Subcutaneous abdominal adipose tissue (tissue), 5 donors: ENCODE measurements around the gene PDCD2L.
"Not testable (repeated sequence)": the region's sequence is repeated elsewhere in the genome, so short reads cannot be mapped to it uniquely, and the experiment has no call there.

Experiments
- H3K27ac ChIP-seq: one replicate; pipeline ENCODE4 v1.7.0; 2013; ENCODE audit warnings: low read depth, mild to moderate bottlenecking, inconsistent platforms, low read length, moderate library complexity
- H3K27me3 ChIP-seq, 5 donors: one replicate each; pipeline ENCODE4 v1.7.0; 2013; ENCODE audit warnings: low read length in 5 of 5, inconsistent platforms in 1 of 5; ENCODE audit not compliant: control insufficient read depth in 5 of 5, insufficient read depth in 4 of 5
- H3K36me3 ChIP-seq, 5 donors: one replicate each; pipeline ENCODE4 v1.7.0; 2013; ENCODE audit warnings: low read length in 5 of 5; ENCODE audit not compliant: control insufficient read depth in 5 of 5, insufficient read depth in 5 of 5
- H3K4me1 ChIP-seq, 5 donors: one replicate each; pipeline ENCODE4 v1.7.0; 2013; ENCODE audit warnings: low read length in 5 of 5, mild to moderate bottlenecking in 3 of 5, moderate library complexity in 1 of 5; ENCODE audit not compliant: control insufficient read depth in 5 of 5, insufficient read depth in 5 of 5
- H3K4me3 ChIP-seq, 5 donors: one replicate each; pipeline ENCODE4 v1.7.0; 2013; ENCODE audit warnings: low read length in 5 of 5, low read depth in 1 of 5
- H3K9ac ChIP-seq, 5 donors: one replicate each; pipeline ENCODE4 v1.7.0; 2013; ENCODE audit warnings: low read length in 5 of 5, mild to moderate bottlenecking in 4 of 5, moderate library complexity in 3 of 5
- H3K9me3 ChIP-seq, 5 donors: one replicate each; pipeline ENCODE4 v1.7.0; 2013; ENCODE audit warnings: low read length in 5 of 5; ENCODE audit not compliant: control insufficient read depth in 5 of 5
- donor health status: healthy.
- donor health status: healthy.
- donor health status: healthy.
- donor health status: healthy.
- donor health status: healthy.

PDCD2L gene

GRCh38 chr19:34459614-34460013 lies 55.4 kb downstream of the PDCD2L start:
- Histone ChIP-seq H3K4me3 (no peak overlapping the region), H3K9me3 (no peaks in the 10 kb centered on the region), H3K36me3 (peaks cover 53 to 84% (median 69%) of the 10 kb centered on the region in 5 donors), H3K27me3 (no peaks in the 10 kb centered on the region), H3K9ac (peak overlapping the region in 1 of 5 donors; percentile 17), H3K27ac (no peak overlapping the region), H3K4me1 (peaks cover 6 to 19% (median 14%) of the 10 kb centered on the region in 5 donors)

GRCh38 chr19:34461375-34462100 lies 57.3 kb downstream of the PDCD2L start:
- Histone ChIP-seq H3K4me3 (no peak overlapping the region), H3K27me3 (no peaks in the 10 kb centered on the region), H3K27ac (peak overlapping the region; percentile 37), H3K4me1 (peaks cover 6 to 37% (median 24%) of the 10 kb centered on the region in 5 donors), H3K36me3 (peaks cover 48 to 88% (median 66%) of the 10 kb centered on the region in 5 donors), H3K9me3 (no peaks in the 10 kb centered on the region), H3K9ac (peak overlapping the region in 2 of 5 donors; percentile 43 to 48)

- H3K36me3 ChIP-seq: peaks cover 51 to 92% (median 75%) of the 10 kb centered on the region in 5 donors
- peaks cover 6 to 38% (median 24%) of the 10 kb centered on the region in 5 donors for H3K4me1 ChIP-seq
- not testable (repeated sequence) for H3K4me3 ChIP-seq, H3K27me3 ChIP-seq, H3K9me3 ChIP-seq, H3K9ac ChIP-seq
- peak overlapping the region; percentile 23 for H3K27ac ChIP-seq
Observed at GRCh38 chr19:34464785-34465184, 60.6 kb downstream of the PDCD2L start.

- Histone ChIP-seq H3K27me3 (no peaks in the 10 kb centered on the region), H3K4me1 (peaks cover 0 to 24% (median 10%) of the 10 kb centered on the region in 5 donors), H3K4me3 (no peak overlapping the region), H3K27ac (no peak overlapping the region), H3K9ac (no peak overlapping the region), H3K9me3 (no peaks in the 10 kb centered on the region), H3K36me3 (peaks cover 27 to 91% (median 72%) of the 10 kb centered on the region in 5 donors)
Observed at GRCh38 chr19:34468409-34468808, 64.2 kb downstream of the PDCD2L start.

- H3K36me3 ChIP-seq: peaks cover 24 to 90% (median 68%) of the 10 kb centered on the region in 5 donors
- not testable (repeated sequence) for H3K27ac ChIP-seq, H3K4me3 ChIP-seq, H3K9me3 ChIP-seq, H3K27me3 ChIP-seq, H3K9ac ChIP-seq
- peaks cover 0 to 24% (median 10%) of the 10 kb centered on the region in 5 donors for H3K4me1 ChIP-seq
Observed at GRCh38 chr19:34469026-34469425, 64.8 kb downstream of the PDCD2L start.

GRCh38 chr19:34471906-34472700 lies 67.9 kb downstream of the PDCD2L start:
- peaks cover 0 to 19% (median 8%) of the 10 kb centered on the region in 5 donors for H3K4me1 ChIP-seq
- H3K4me3 ChIP-seq: no peak overlapping the region
- no peaks in the 10 kb centered on the region for H3K9me3 ChIP-seq
- peaks cover 20 to 68% (median 47%) of the 10 kb centered on the region in 5 donors for H3K36me3 ChIP-seq
- H3K27ac ChIP-seq: no peak overlapping the region
- no peaks in the 10 kb centered on the region for H3K27me3 ChIP-seq
- no peak overlapping the region for H3K9ac ChIP-seq

GRCh38 chr19:34474233-34474989 lies 70.2 kb downstream of the PDCD2L start:
- Histone ChIP-seq H3K9me3 (no peaks in the 10 kb centered on the region), H3K27me3 (no peaks in the 10 kb centered on the region), H3K36me3 (peaks cover 3 to 46% (median 28%) of the 10 kb centered on the region in 5 donors), H3K9ac (no peak overlapping the region), H3K4me1 (peaks cover 0 to 14% (median 8%) of the 10 kb centered on the region in 5 donors), H3K27ac (peak overlapping the region; percentile 41), H3K4me3 (no peak overlapping the region)

GRCh38 chr19:34475026-34475974 lies 71.1 kb downstream of the PDCD2L start:
- Histone ChIP-seq H3K36me3 (peaks cover 0 to 37% (median 22%) of the 10 kb centered on the region in 5 donors), H3K4me1 (peaks cover 0 to 14% (median 8%) of the 10 kb centered on the region in 5 donors), H3K4me3 (no peak overlapping the region), H3K9me3 (no peaks in the 10 kb centered on the region), H3K27ac (peak overlapping the region; percentile 41), H3K27me3 (no peaks in the 10 kb centered on the region), H3K9ac (no peak overlapping the region)
